Keratinocyte (primary cell): Measurements from ENCODE around the gene DNAJC27. TPM values are rescaled to one million over a fixed set of nuclear protein-coding genes. Genes with fewer than 3 reads are reported as not detected.

Experiments used
- DNase-seq: peaks from one replicate; pipeline ENCODE4 v3.0.0-alpha.2; 2011; ENCODE audit warnings: low read depth, missing footprints, low spot score
- FAIRE-seq: peaks from 2 replicates; lab custom pipeline; 2011; peaks lifted over from hg19 to GRCh38; lab: Jason Lieb, UNC
- H2AFZ ChIP-seq: 2 replicates; pipeline ENCODE4 v1.6.0; 2012; ENCODE audit warnings: low read length, control low read depth, inconsistent platforms; ENCODE audit not compliant: control insufficient read depth
- H3K27ac ChIP-seq: 2 replicates; pipeline ENCODE4 v1.5.1; 2011; ENCODE audit warnings: low read length; ENCODE audit not compliant: control insufficient read depth, insufficient read depth
- H3K27me3 ChIP-seq: 3 replicates; pipeline ENCODE4 v1.6.0; 2011; ENCODE audit warnings: low read length; ENCODE audit not compliant: control insufficient read depth, insufficient read depth; ENCODE audit errors: extremely low read depth
- H3K36me3 ChIP-seq, 2 experiments: 2 replicates in 1 of 2; 3 replicates in 1 of 2; pipeline ENCODE4 v1.5.1; 2011; ENCODE audit warnings: low read length in 2 of 2, mild to moderate bottlenecking in 1 of 2; ENCODE audit not compliant: control insufficient read depth in 2 of 2, insufficient read depth in 2 of 2; ENCODE audit errors: extremely low read depth in 1 of 2
- H3K4me1 ChIP-seq: 3 replicates; pipeline ENCODE4 v1.5.1; 2011; ENCODE audit warnings: low read length; ENCODE audit not compliant: control insufficient read depth, insufficient read depth; ENCODE audit errors: extremely low read depth
- H3K4me2 ChIP-seq: 3 replicates; pipeline ENCODE4 v1.6.0; 2011; ENCODE audit warnings: low read depth, low read length; ENCODE audit not compliant: control insufficient read depth, insufficient read depth; ENCODE audit errors: extremely low read depth
- H3K4me3 ChIP-seq, 3 experiments: fragments of 200-600 bp in 1 of 3; sonication (generic) in 1 of 3; 2 replicates in 2 of 3; 3 replicates in 1 of 3; pipeline ENCODE4 v1.5.1; 2011 to 2016; ENCODE audit warnings: low read length in 3 of 3, mild to moderate bottlenecking in 3 of 3, control low read depth in 2 of 3, inconsistent platforms in 1 of 3, low read depth in 1 of 3, mixed read lengths in 1 of 3, mixed run types in 1 of 3, moderate library complexity in 1 of 3; ENCODE audit not compliant: control insufficient read depth in 2 of 3, insufficient read depth in 2 of 3; ENCODE audit errors: extremely low read depth in 1 of 3
- H3K79me2 ChIP-seq: 2 replicates; pipeline ENCODE4 v1.6.0; 2012; ENCODE audit warnings: low read length; ENCODE audit not compliant: control insufficient read depth, insufficient read depth
- H3K9ac ChIP-seq: 3 replicates; pipeline ENCODE4 v1.6.0; 2011; ENCODE audit warnings: low read length; ENCODE audit not compliant: control insufficient read depth, insufficient read depth; ENCODE audit errors: extremely low read depth
- H3K9me1 ChIP-seq: 3 replicates; pipeline ENCODE4 v1.6.0; 2011; ENCODE audit warnings: low read length; ENCODE audit not compliant: control insufficient read depth, insufficient read depth; ENCODE audit errors: extremely low read depth
- H3K9me3 ChIP-seq: 2 replicates; pipeline ENCODE4 v1.5.1; 2012; ENCODE audit warnings: low read depth, low read length; ENCODE audit not compliant: control insufficient read depth
- H4K20me1 ChIP-seq: 3 replicates; pipeline ENCODE4 v1.6.0; 2011; ENCODE audit warnings: low read length; ENCODE audit not compliant: control insufficient read depth, insufficient read depth; ENCODE audit errors: extremely low read depth
- CTCF ChIP-seq, 3 experiments: IDR thresholded peaks in 1 of 3; conservative IDR thresholded peaks in 1 of 3; optimal IDR thresholded peaks in 1 of 3; 2 replicates in 2 of 3; 3 replicates in 1 of 3; pipeline versions ENCODE3 to v1.5.1; 2011; ENCODE audit warnings: low read length in 3 of 3, mild to moderate bottlenecking in 3 of 3, moderate library complexity in 2 of 3, control low read depth in 1 of 3, inconsistent platforms in 1 of 3; ENCODE audit not compliant: insufficient read depth in 2 of 3; ENCODE audit errors: extremely low read depth in 1 of 3
- EZH2 ChIP-seq: IDR thresholded peaks from one replicate; pipeline ENCODE4 v1.6.1; 2012; ENCODE audit warnings: inconsistent platforms, mild to moderate bottlenecking, low read length, moderate library complexity
- dilution Hi-C: fragments of 300-500 bp; cut with MboI; formaldehyde crosslinking; loops from one replicate; pipeline ENCODE4 v1.7.0; 2020; ENCODE audit warnings: low sequenced_read_pairs; ENCODE audit not compliant: extremely low pct_ligation_motif_present
- polyA plus RNA-seq, 5 experiments: library from polyadenylated mRNA; depleted of rRNA in 3 of 5; stranded (reverse) in 3 of 5; stranded (forward) in 1 of 5; unstranded in 1 of 5; fragments of >200 nt; gene quantifications; 1 replicate in 1 of 5; 2 replicates in 3 of 5; 3 replicates in 1 of 5; pipeline versions ENCODE4 v1.2.1 to v1.2.3, GENCODE V29; 2011 to 2012; ENCODE audit warnings: missing spikeins in 2 of 5, low read depth in 1 of 5, low replicate concordance in 1 of 5

DNAJC27 gene
- polyA plus RNA-seq, 1 donor (not counting 4 experiments of a cell fraction or from before 2014, with no cell fraction given), result 3.4 TPM

GRCh38 chr2:24943427-24944053, 28.2 kb downstream of the DNAJC27 start:
- Histone ChIP-seq H4K20me1 (no peaks in the 10 kb centered on the region), H3K4me2 (no peak overlapping the region), H3K27me3 (no peaks in the 10 kb centered on the region), H3K4me3 (no peak overlapping the region), H3K9me1 (no peaks in the 10 kb centered on the region), H3K36me3 (peaks cover 5 to 6% of the 10 kb centered on the region in 2 experiments), H3K9ac (no peak overlapping the region), H3K9me3 (no peaks in the 10 kb centered on the region), H3K27ac (no peak overlapping the region), H2AFZ (no peak overlapping the region), H3K4me1 (peaks cover 7% of the 10 kb centered on the region), H3K79me2 (no peaks in the 10 kb centered on the region)
- FAIRE-seq (no peak), DNase-seq (no peak)
- TF ChIP-seq CTCF (optimal IDR thresholded peaks at IDR 0.05 in 1 of 3, IDR thresholded peaks at IDR 0.05 in 1 of 3, conservative IDR thresholded peaks at IDR 0.05 in 1 of 3; ENCODE audit: extremely low read depth in 1 of 3, insufficient read depth in 2 of 3, low read length in 3 of 3) (no peak), EZH2 (no peak)
- dilution Hi-C loops, result no loop called here

- H3K9me1 ChIP-seq, result no peaks in the 10 kb centered on the region
- TF ChIP-seq EZH2, result no peak
- no peak for TF ChIP-seq CTCF (optimal IDR thresholded peaks at IDR 0.05 in 1 of 3, IDR thresholded peaks at IDR 0.05 in 1 of 3, conservative IDR thresholded peaks at IDR 0.05 in 1 of 3; ENCODE audit: extremely low read depth in 1 of 3, insufficient read depth in 2 of 3, low read length in 3 of 3)
- DNase-seq (no peak), FAIRE-seq (no peak)
- H3K36me3 ChIP-seq, result no peaks in the 10 kb centered on the region
- no peaks in the 10 kb centered on the region for H3K4me1 ChIP-seq
- no peak overlapping the region for H2AFZ ChIP-seq
- H3K79me2 ChIP-seq, result no peaks in the 10 kb centered on the region
- H3K9ac ChIP-seq, result no peak overlapping the region
- H3K4me3 ChIP-seq, result no peak overlapping the region
- no peak overlapping the region for H3K4me2 ChIP-seq
- H3K9me3 ChIP-seq, result no peaks in the 10 kb centered on the region
- H4K20me1 ChIP-seq, result no peaks in the 10 kb centered on the region
- no peaks in the 10 kb centered on the region for H3K27me3 ChIP-seq
- no peak overlapping the region for H3K27ac ChIP-seq
- dilution Hi-C loops, result no loop called here
Measured at GRCh38 chr2:24939353-24939752, 32.4 kb downstream of the DNAJC27 start.
